ENCODE results near the gene TUBB1. TPM values are rescaled to one million over a fixed set of nuclear protein-coding genes. Genes with fewer than 3 reads are reported as not detected.

Gene TUBB1
- total and polyA plus RNA-seq, 2 of the 4 experiments (the other 2 are of a cell fraction) = not detected

DNA sequence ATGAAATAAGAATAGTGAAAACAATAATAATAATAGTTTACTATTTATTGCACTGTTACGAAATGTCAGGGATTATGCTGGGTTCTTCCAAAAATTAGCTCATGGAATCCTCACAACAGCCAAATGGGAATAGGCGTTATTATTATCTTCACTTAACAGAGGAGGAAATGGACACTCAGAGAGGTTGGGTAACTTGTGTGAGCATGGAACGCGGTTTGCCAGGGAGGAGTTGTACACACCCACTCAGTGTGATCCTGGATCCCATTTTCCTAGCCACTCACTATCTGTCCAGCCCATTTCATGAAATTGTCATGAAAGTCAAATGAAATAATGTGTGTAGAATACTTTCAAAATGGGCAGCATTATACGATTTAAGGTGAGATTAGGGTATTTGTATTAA, 33.6 kb upstream of the TUBB1 start:
- no peak overlapping the region for H2BK120ac ChIP-seq (ENCODE audit: low read depth, low read length)
- H4K20me1 ChIP-seq (ENCODE audit: insufficient read depth, low read length) = peaks cover 19% of the 10 kb centered on the region
- H3K56ac ChIP-seq (ENCODE audit: extremely low read depth, insufficient read depth, low read length) = no peak overlapping the region
- DNase-seq (no peak), ATAC-seq (ENCODE audit: low read depth) (no peak)
- H3K18ac ChIP-seq (ENCODE audit: low read depth, low read length) = no peak overlapping the region
- peaks cover 3% of the 10 kb centered on the region; the same call in 1 of the 2 replicates for H3K4me1 ChIP-seq (ENCODE audit: control insufficient read depth, insufficient read depth, low read length)
- no peak overlapping the region for H3K4me3 ChIP-seq (ENCODE audit: insufficient read depth, low read depth, low read length)
- no peak overlapping the region for H3K27ac ChIP-seq (ENCODE audit: insufficient read depth, low read length)
- no peak overlapping the region for H2BK15ac ChIP-seq (ENCODE audit: low read depth, low read length)
- ChIA-PET CTCF (no interaction called here), POLR2A (ENCODE audit: unreplicated experiment) (no interaction called here)
- no peaks in the 10 kb centered on the region for H3K27me3 ChIP-seq (ENCODE audit: control insufficient read depth, insufficient read depth, low read length)
- no peak overlapping the region for H2BK5ac ChIP-seq (ENCODE audit: low read depth, low read length, poor library complexity, severe bottlenecking)
- intact Hi-C loops (cut with micrococcal nuclease) (loop anchor here (5.0 kb wide), 1 partner anchor 42 kb away; no protein-coding TSS in a partner anchor), in situ Hi-C loops (cut with MboI; ENCODE audit: low sequenced_read_pairs) (no loop called here), dilution Hi-C loops (cut with HindIII; ENCODE audit: low sequenced_read_pairs, unreplicated experiment) (no loop called here)
- peaks cover 31% of the 10 kb centered on the region for H3K36me3 ChIP-seq (ENCODE audit: control insufficient read depth, insufficient read depth, low read length)
- no peak overlapping the region for H4K8ac ChIP-seq (ENCODE audit: low read depth in 2 of 2, low read length in 2 of 2)
- no TSS peak for BruUV-seq (replicated peaks)
- H2BK20ac ChIP-seq (ENCODE audit: low read depth, low read length) = no peak overlapping the region
- H3K14ac ChIP-seq (replicated peaks; ENCODE audit: low read depth, low read length) = no peak overlapping the region
- no peak overlapping the region for H3K9ac ChIP-seq (ENCODE audit: low read depth, low read length)
- TF ChIP-seq, protein P1, sequence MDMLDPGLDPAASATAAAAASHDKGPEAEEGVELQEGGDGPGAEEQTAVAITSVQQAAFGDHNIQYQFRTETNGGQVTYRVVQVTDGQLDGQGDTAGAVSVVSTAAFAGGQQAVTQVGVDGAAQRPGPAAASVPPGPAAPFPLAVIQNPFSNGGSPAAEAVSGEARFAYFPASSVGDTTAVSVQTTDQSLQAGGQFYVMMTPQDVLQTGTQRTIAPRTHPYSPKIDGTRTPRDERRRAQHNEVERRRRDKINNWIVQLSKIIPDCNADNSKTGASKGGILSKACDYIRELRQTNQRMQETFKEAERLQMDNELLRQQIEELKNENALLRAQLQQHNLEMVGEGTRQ (IDR thresholded peaks at IDR 0.05; ENCODE audit: low read depth, low read length) = no peak
- TF ChIP-seq MXI1 (IDR thresholded peaks at IDR 0.05; ENCODE audit: borderline replicate concordance, low read depth, low read length) (no peak), NFE2L2 (IDR thresholded peaks at IDR 0.05; ENCODE audit: low read depth, low read length) (no peak), RAD21 (IDR thresholded peaks at IDR 0.05; ENCODE audit: low read length) (no peak), RCOR1 (IDR thresholded peaks at IDR 0.05; ENCODE audit: insufficient replicate concordance, low read length) (no peak), CEBPB (IDR thresholded peaks at IDR 0.05; ENCODE audit: low read depth, low read length) (no peak), RFX5 (IDR thresholded peaks at IDR 0.05; ENCODE audit: low read depth, low read length) (no peak), BHLHE40 (IDR thresholded peaks at IDR 0.05; ENCODE audit: low read depth, low read length) (no peak), CHD1 (IDR thresholded peaks at IDR 0.05; ENCODE audit: low read depth, low read length) (no peak), MAFK (IDR thresholded peaks at IDR 0.05; ENCODE audit: low read depth, low read length) (no peak)
- H3K23ac ChIP-seq (ENCODE audit: low read depth, low read length) = no peak overlapping the region
- H4K5ac ChIP-seq (ENCODE audit: low read depth, low read length) = no peak overlapping the region
- H2AK5ac ChIP-seq (ENCODE audit: low read depth, low read length) = no peak overlapping the region
- whole genome bisulfite sequencing, 2 experiments (ENCODE audit: extremely low coverage in 2 of 2, insufficient read length in 1 of 2) = no CpG with 5 or more reads among the region's 5 CpGs
- H3K4ac ChIP-seq (ENCODE audit: low read depth, low read length) = no peak overlapping the region
- H4K91ac ChIP-seq (ENCODE audit: insufficient read depth, low read depth, low read length) = no peak overlapping the region
- H2AFZ ChIP-seq (replicated peaks; ENCODE audit: low read length, poor library complexity) = no peak overlapping the region
- H3K9me3 ChIP-seq (ENCODE audit: control insufficient read depth, insufficient read depth, low read length) = no peaks in the 10 kb centered on the region
- no peak overlapping the region for H3K4me2 ChIP-seq (ENCODE audit: low read depth, low read length)
- peaks cover 29 to 64% of the 10 kb centered on the region in 2 experiments for H3K79me1 ChIP-seq (ENCODE audit: low read depth in 1 of 2, low read length in 2 of 2)
- peaks cover 22% of the 10 kb centered on the region for H3K9me1 ChIP-seq (ENCODE audit: insufficient read depth, low read length)
- no peak overlapping the region for H2AK9ac ChIP-seq (replicated peaks; ENCODE audit: low read depth, low read length, poor library complexity)

Measured in IMR-90 (cell line).